ENCODE measurements around the gene ABCA7. TPM values are rescaled to one million over a fixed set of nuclear protein-coding genes. Genes with fewer than 3 reads are reported as not detected.

Gene ABCA7
- total and polyA plus RNA-seq, 2 of the 13 experiments (the other 11 are each of a cell fraction or from before 2014, with no cell fraction given): 4.4 to 32.4 TPM

DNA sequence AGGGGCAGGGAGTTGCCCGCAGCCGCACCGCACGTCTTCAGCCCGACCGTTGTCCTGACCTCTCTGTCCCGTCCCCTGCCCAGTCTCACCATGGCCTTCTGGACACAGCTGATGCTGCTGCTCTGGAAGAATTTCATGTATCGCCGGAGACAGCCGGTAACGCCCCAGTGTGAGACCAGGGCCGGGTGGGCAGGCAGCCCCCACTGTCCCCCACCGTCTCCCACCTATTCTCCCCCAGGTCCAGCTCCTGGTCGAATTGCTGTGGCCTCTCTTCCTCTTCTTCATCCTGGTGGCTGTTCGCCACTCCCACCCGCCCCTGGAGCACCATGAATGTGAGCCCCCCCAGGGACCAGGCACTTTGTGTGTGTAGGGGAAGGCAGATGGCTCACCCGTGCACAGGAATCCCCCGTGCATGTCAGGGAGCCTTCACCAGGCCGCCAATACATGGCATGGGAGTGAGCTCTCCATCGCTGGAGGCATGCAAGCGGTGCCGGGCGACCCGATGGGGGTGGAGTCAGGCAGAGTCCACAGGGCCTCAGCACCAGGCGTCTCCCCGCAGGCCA is 1.4 kb downstream of the ABCA7 start (continued):
- TF ChIP-seq, protein P1, sequence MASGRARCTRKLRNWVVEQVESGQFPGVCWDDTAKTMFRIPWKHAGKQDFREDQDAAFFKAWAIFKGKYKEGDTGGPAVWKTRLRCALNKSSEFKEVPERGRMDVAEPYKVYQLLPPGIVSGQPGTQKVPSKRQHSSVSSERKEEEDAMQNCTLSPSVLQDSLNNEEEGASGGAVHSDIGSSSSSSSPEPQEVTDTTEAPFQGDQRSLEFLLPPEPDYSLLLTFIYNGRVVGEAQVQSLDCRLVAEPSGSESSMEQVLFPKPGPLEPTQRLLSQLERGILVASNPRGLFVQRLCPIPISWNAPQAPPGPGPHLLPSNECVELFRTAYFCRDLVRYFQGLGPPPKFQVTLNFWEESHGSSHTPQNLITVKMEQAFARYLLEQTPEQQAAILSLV (CRISPR knock-in tag; IDR thresholded peaks at IDR 0.05; ENCODE audit: borderline replicate concordance): no peak
- TF ChIP-seq, protein P2, sequence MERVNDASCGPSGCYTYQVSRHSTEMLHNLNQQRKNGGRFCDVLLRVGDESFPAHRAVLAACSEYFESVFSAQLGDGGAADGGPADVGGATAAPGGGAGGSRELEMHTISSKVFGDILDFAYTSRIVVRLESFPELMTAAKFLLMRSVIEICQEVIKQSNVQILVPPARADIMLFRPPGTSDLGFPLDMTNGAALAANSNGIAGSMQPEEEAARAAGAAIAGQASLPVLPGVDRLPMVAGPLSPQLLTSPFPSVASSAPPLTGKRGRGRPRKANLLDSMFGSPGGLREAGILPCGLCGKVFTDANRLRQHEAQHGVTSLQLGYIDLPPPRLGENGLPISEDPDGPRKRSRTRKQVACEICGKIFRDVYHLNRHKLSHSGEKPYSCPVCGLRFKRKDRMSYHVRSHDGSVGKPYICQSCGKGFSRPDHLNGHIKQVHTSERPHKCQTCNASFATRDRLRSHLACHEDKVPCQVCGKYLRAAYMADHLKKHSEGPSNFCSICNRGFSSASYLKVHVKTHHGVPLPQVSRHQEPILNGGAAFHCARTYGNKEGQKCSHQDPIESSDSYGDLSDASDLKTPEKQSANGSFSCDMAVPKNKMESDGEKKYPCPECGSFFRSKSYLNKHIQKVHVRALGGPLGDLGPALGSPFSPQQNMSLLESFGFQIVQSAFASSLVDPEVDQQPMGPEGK (CRISPR knock-in tag; IDR thresholded peaks at IDR 0.05): no peak
- TF ChIP-seq, protein P3, sequence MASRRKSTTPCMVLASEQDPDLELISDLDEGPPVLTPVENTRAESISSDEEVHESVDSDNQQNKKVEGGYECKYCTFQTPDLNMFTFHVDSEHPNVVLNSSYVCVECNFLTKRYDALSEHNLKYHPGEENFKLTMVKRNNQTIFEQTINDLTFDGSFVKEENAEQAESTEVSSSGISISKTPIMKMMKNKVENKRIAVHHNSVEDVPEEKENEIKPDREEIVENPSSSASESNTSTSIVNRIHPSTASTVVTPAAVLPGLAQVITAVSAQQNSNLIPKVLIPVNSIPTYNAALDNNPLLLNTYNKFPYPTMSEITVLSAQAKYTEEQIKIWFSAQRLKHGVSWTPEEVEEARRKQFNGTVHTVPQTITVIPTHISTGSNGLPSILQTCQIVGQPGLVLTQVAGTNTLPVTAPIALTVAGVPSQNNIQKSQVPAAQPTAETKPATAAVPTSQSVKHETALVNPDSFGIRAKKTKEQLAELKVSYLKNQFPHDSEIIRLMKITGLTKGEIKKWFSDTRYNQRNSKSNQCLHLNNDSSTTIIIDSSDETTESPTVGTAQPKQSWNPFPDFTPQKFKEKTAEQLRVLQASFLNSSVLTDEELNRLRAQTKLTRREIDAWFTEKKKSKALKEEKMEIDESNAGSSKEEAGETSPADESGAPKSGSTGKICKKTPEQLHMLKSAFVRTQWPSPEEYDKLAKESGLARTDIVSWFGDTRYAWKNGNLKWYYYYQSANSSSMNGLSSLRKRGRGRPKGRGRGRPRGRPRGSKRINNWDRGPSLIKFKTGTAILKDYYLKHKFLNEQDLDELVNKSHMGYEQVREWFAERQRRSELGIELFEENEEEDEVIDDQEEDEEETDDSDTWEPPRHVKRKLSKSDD (CRISPR knock-in tag; IDR thresholded peaks at IDR 0.05; ENCODE audit: low read depth): no peak
- TF ChIP-seq NFE2L1 (CRISPR knock-in tag; IDR thresholded peaks at IDR 0.05; ENCODE audit: borderline replicate concordance) (no peak), ZNF343 (CRISPR knock-in tag; IDR thresholded peaks at IDR 0.05) (no peak), ZNF678 (CRISPR knock-in tag; IDR thresholded peaks at IDR 0.05) (no peak), HDAC1 (CRISPR knock-in tag; IDR thresholded peaks at IDR 0.05) (peak; percentile 29; the same call in 1 of the 2 replicates), SP1 (IDR thresholded peaks at IDR 0.05) (no peak), SP1 (CRISPR knock-in tag; IDR thresholded peaks at IDR 0.05) (no peak), ZNF768 (CRISPR knock-in tag; IDR thresholded peaks at IDR 0.05) (peak; percentile 73; the same call in 1 of the 2 replicates), MIER3 (CRISPR knock-in tag; IDR thresholded peaks at IDR 0.05; ENCODE audit: borderline replicate concordance) (no peak), ZNF24 (IDR thresholded peaks at IDR 0.05) (no peak), RBFOX2 (IDR thresholded peaks at IDR 0.05; ENCODE audit: low read depth, low read length) (no peak), PRMT3 (CRISPR knock-in tag; IDR thresholded peaks at IDR 0.05; ENCODE audit: borderline replicate concordance, low read depth) (no peak), NRL (CRISPR knock-in tag; IDR thresholded peaks at IDR 0.05; ENCODE audit: borderline replicate concordance) (no peak), KDM5B (CRISPR knock-in tag; IDR thresholded peaks at IDR 0.05; ENCODE audit: borderline replicate concordance) (no peak), NFATC3 (CRISPR knock-in tag; IDR thresholded peaks at IDR 0.05) (no peak), HOXA3 (CRISPR knock-in tag; IDR thresholded peaks at IDR 0.05) (0 out of 2 replicates have a peak, but pooled peaks have one; percentile 5)
- TF ChIP-seq, protein P4, sequence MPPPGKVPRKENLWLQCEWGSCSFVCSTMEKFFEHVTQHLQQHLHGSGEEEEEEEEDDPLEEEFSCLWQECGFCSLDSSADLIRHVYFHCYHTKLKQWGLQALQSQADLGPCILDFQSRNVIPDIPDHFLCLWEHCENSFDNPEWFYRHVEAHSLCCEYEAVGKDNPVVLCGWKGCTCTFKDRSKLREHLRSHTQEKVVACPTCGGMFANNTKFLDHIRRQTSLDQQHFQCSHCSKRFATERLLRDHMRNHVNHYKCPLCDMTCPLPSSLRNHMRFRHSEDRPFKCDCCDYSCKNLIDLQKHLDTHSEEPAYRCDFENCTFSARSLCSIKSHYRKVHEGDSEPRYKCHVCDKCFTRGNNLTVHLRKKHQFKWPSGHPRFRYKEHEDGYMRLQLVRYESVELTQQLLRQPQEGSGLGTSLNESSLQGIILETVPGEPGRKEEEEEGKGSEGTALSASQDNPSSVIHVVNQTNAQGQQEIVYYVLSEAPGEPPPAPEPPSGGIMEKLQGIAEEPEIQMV (CRISPR knock-in tag; IDR thresholded peaks at IDR 0.05; ENCODE audit: low read depth): no peak
- TF ChIP-seq, protein P5, sequence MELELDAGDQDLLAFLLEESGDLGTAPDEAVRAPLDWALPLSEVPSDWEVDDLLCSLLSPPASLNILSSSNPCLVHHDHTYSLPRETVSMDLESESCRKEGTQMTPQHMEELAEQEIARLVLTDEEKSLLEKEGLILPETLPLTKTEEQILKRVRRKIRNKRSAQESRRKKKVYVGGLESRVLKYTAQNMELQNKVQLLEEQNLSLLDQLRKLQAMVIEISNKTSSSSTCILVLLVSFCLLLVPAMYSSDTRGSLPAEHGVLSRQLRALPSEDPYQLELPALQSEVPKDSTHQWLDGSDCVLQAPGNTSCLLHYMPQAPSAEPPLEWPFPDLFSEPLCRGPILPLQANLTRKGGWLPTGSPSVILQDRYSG (CRISPR knock-in tag; IDR thresholded peaks at IDR 0.05): no peak
- TF ChIP-seq, protein P6, sequence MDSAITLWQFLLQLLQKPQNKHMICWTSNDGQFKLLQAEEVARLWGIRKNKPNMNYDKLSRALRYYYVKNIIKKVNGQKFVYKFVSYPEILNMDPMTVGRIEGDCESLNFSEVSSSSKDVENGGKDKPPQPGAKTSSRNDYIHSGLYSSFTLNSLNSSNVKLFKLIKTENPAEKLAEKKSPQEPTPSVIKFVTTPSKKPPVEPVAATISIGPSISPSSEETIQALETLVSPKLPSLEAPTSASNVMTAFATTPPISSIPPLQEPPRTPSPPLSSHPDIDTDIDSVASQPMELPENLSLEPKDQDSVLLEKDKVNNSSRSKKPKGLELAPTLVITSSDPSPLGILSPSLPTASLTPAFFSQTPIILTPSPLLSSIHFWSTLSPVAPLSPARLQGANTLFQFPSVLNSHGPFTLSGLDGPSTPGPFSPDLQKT (CRISPR knock-in tag; IDR thresholded peaks at IDR 0.05; ENCODE audit: borderline replicate concordance): no peak

All from HepG2 (cell line).